SW 1271 (cell line): ENCODE data around the gene RNF10.
"Not testable (repeated sequence)": the region's sequence is repeated elsewhere in the genome, so short reads cannot be mapped to it uniquely, and the experiment has no call there.

Experiments
- DNase-seq, 2 experiments: peaks; one replicate each; lab custom pipeline; 2025; lab: John Stamatoyannopoulos, UW

The RNF10 gene

GRCh38 chr12:120534203-120534702, at the start of gene RNF10:
TSS of gene RNF10 (plus strand) at chr12:120534356. CDS start at chr12:120534812, 456 bp downstream.
- DNase-seq = peak; percentile 83 to 91

- no peak for DNase-seq
These were observed 47.9 kb upstream of the RNF10 start for GRCh38 chr12:120485961-120486881.

- DNase-seq = not testable (repeated sequence)
These were observed 46.6 kb upstream of the RNF10 start for GRCh38 chr12:120487552-120487951.

GRCh38 chr12:120488057-120488640, 46.0 kb upstream of the RNF10 start:
- DNase-seq = no peak

- DNase-seq = no peak
These were observed 45.1 kb upstream of the RNF10 start for GRCh38 chr12:120489018-120489417.

- DNase-seq = no peak
These were observed 43.8 kb upstream of the RNF10 start for GRCh38 chr12:120490325-120490724.

- DNase-seq = no peak
These were observed 43.2 kb upstream of the RNF10 start for GRCh38 chr12:120490833-120491512.

GRCh38 chr12:120495186-120495730, 38.9 kb upstream of the RNF10 start:
- DNase-seq = no peak

- peak; percentile 84 to 95 for DNase-seq
These were observed 38.3 kb upstream of the RNF10 start, which contains the start of gene DYNLL1 for GRCh38 chr12:120495731-120496412. TSS of gene DYNLL1 (plus strand) at chr12:120496113. CDS start at chr12:120496422, 309 bp downstream.

GRCh38 chr12:120496413-120497340, 37.5 kb upstream of the RNF10 start:
- DNase-seq = peak in 1 of 2 experiments; percentile 61

- DNase-seq = no peak
These were observed 36.5 kb upstream of the RNF10 start for GRCh38 chr12:120497524-120498150.

- DNase-seq = peak in 1 of 2 experiments; percentile 26
These were observed 35.2 kb upstream of the RNF10 start for GRCh38 chr12:120498870-120499515.

- no peak for DNase-seq
These were observed 33.6 kb upstream of the RNF10 start for GRCh38 chr12:120500581-120500980.

GRCh38 chr12:120504587-120504986, 29.6 kb upstream of the RNF10 start:
- DNase-seq = no peak

- no peak for DNase-seq
These were observed 25.6 kb upstream of the RNF10 start for GRCh38 chr12:120508537-120508936.

- no peak for DNase-seq
These were observed 20.2 kb upstream of the RNF10 start for GRCh38 chr12:120514002-120514401.

GRCh38 chr12:120515496-120515895, 18.7 kb upstream of the RNF10 start:
- no peak for DNase-seq

GRCh38 chr12:120519324-120519723, 14.8 kb upstream of the RNF10 start:
- not testable (repeated sequence) for DNase-seq

GRCh38 chr12:120522568-120522967, 11.6 kb upstream of the RNF10 start:
- DNase-seq = no peak
